Measurements from ENCODE around the gene ASCC2. TPM values are rescaled to one million over a fixed set of nuclear protein-coding genes. Genes with fewer than 3 reads are reported as not detected.
A peak's percentile ranks its signal among the peaks of the same experiment; 100 is the strongest.

ASCC2 gene, protein sequence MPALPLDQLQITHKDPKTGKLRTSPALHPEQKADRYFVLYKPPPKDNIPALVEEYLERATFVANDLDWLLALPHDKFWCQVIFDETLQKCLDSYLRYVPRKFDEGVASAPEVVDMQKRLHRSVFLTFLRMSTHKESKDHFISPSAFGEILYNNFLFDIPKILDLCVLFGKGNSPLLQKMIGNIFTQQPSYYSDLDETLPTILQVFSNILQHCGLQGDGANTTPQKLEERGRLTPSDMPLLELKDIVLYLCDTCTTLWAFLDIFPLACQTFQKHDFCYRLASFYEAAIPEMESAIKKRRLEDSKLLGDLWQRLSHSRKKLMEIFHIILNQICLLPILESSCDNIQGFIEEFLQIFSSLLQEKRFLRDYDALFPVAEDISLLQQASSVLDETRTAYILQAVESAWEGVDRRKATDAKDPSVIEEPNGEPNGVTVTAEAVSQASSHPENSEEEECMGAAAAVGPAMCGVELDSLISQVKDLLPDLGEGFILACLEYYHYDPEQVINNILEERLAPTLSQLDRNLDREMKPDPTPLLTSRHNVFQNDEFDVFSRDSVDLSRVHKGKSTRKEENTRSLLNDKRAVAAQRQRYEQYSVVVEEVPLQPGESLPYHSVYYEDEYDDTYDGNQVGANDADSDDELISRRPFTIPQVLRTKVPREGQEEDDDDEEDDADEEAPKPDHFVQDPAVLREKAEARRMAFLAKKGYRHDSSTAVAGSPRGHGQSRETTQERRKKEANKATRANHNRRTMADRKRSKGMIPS
- total RNA-seq (2012; rRNA removed) (38.6 and 40.0 TPM in 2 replicates), polyA plus RNA-seq (2012; rRNA removed) (62.2 and 69.3 TPM in 2 replicates), Bru-seq, nascent RNA (percentile 78 among the genes with signal in this experiment), BruChase-seq, experiment 1, labeled RNA remaining after a 6-hour chase (percentile 84 among the genes with signal in this experiment), BruChase-seq, experiment 2, labeled RNA remaining after a 2-hour chase (percentile 77 among the genes with signal in this experiment)
- 57.8 and 65.1 TPM in 2 replicates for polyA plus RNA-seq (2012; cell fraction: cytosol; rRNA removed)
- 111 and 120 TPM in 2 replicates for polyA plus RNA-seq (2012; cell fraction: nucleus; rRNA removed; ENCODE audit: low replicate concordance)
- long read RNA-seq, transcript ASCC2-202 (21 exons, 2,823 nt), result minor isoform, 12 of 158 reads
- long read RNA-seq, transcript ASCC2-201 (20 exons, 2,793 nt), result major isoform, 28 of 158 reads
- long read RNA-seq, partial matches to known transcripts, result 39 of 158 reads
- long read RNA-seq, other reads (novel, unspliced or antisense), result 77 of 158 reads

DNA sequence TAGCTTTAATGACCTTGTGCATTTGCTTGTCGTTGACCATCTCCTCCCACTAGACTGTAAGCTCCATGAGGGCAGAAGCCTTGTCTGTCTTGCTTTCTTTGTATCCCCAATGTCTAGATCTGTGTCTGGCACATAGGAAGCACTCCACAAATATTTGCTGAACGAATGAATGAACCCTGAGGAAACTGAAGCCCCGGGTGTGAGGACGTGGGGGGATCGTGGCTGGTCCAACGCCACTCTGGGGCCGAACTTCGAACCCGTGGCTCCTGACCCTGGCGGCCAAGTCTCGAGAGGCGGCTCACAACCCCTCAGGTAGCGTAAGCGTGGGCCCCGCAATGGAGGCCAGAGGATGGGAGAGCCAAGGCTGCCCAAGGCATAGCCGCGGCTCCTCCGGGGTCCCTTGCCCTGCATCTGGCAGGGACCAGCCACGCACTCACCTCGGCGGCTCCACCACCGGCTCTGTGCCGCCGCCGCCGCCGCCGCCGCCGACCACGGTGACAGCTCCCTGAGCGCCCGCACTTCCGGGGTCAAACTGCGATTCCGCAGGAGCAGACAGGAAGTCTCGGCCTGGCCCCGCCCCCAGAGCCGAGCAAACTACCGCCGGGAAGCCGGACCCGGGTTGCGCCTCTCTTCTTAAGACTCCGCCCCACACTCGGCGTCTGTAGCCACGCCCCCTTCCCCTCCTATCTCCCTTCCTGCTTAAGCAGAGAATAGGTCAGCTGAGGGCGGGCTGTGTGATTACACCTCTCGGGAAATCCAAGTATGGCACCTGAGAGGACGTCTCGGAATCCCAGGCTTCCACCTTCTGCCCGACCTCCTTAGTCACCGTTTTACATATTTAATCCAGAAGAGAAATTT, at the start of gene ASCC2:
ASCC2 (minus strand) TSS at position 534 of the 858 bp plus-strand sequence. CDS start 5,949 bp downstream, outside the sequence.
- Histone ChIP-seq H2AK5ac (ENCODE audit: low read depth, low read length) (peak within 1 kb of the TSS; percentile 76), H2AK9ac (replicated peaks; ENCODE audit: low read depth, low read length, poor library complexity) (peak within 1 kb of the TSS; percentile 86), H3K4ac (ENCODE audit: low read depth, low read length) (peak within 1 kb of the TSS; percentile 85), H3K56ac (ENCODE audit: extremely low read depth, insufficient read depth, low read length) (peak within 1 kb of the TSS; percentile 70), H2BK20ac (ENCODE audit: low read depth, low read length) (peak within 1 kb of the TSS; percentile 12; the same call in 1 of the 2 replicates), H3K9me1 (ENCODE audit: insufficient read depth, low read length) (peaks cover 6% of the 10 kb centered on the region), H3K23ac (ENCODE audit: low read depth, low read length) (peak within 1 kb of the TSS; percentile 95), H3K14ac (replicated peaks; ENCODE audit: low read depth, low read length) (peak within 1 kb of the TSS; percentile 93), H4K91ac (ENCODE audit: insufficient read depth, low read depth, low read length) (peak within 1 kb of the TSS; percentile 66), H2BK5ac (ENCODE audit: low read depth, low read length, poor library complexity, severe bottlenecking) (peak within 1 kb of the TSS; percentile 66), H2BK15ac (ENCODE audit: low read depth, low read length) (peak within 1 kb of the TSS; percentile 45; the same call in 2 of the 3 replicates), H3K27me3 (ENCODE audit: control insufficient read depth, insufficient read depth, low read length) (no peaks in the 10 kb centered on the region), H2BK120ac (ENCODE audit: low read depth, low read length) (peak within 1 kb of the TSS; percentile 71), H4K8ac (ENCODE audit: low read depth in 2 of 2, low read length in 2 of 2) (peak within 1 kb of the TSS; percentile 87 to 97), H3K4me2 (ENCODE audit: low read depth, low read length) (peak within 1 kb of the TSS; percentile 99), H3K79me1 (ENCODE audit: low read depth in 1 of 2, low read length in 2 of 2) (peaks cover 30 to 47% of the 10 kb centered on the region in 2 experiments), H3K36me3 (ENCODE audit: control insufficient read depth, insufficient read depth, low read length) (peaks cover 10% of the 10 kb centered on the region), H3K4me3 (ENCODE audit: insufficient read depth, low read depth, low read length) (peak within 1 kb of the TSS; percentile 81), H3K18ac (ENCODE audit: low read depth, low read length) (peak within 1 kb of the TSS; percentile 17), H4K20me1 (ENCODE audit: insufficient read depth, low read length) (no peaks in the 10 kb centered on the region; the same call in 1 of the 2 replicates), H3K9me3 (ENCODE audit: control insufficient read depth, insufficient read depth, low read length) (no peaks in the 10 kb centered on the region), H3K4me1 (ENCODE audit: control insufficient read depth, insufficient read depth, low read length) (0 out of 2 replicates have a peak, but pooled peaks cover 2% of the 10 kb centered on the region), H4K5ac (ENCODE audit: low read depth, low read length) (peak within 1 kb of the TSS; percentile 44), H3K9ac (ENCODE audit: low read depth, low read length) (peak within 1 kb of the TSS; percentile 84), H2AFZ (replicated peaks; ENCODE audit: low read length, poor library complexity) (peak within 1 kb of the TSS; percentile 96), H3K27ac (ENCODE audit: insufficient read depth, low read length) (peak within 1 kb of the TSS; percentile 60)
- ATAC-seq (ENCODE audit: low read depth), result peak; percentile 98
- intact Hi-C loops (cut with micrococcal nuclease), result loop anchor here (2.0 kb wide), 1 partner anchor 65 kb away; no protein-coding TSS in a partner anchor
- no TSS peak for BruUV-seq (replicated peaks)
- CTCF ChIA-PET, result no interaction called here
- POLR2A ChIA-PET (ENCODE audit: unreplicated experiment), result no interaction called here
- 2% methylated on average over 23 of the region's 54 CpGs; no CpG with 5 or more reads in 1 of the 2 experiments for WGBS, 2 experiments (ENCODE audit: extremely low coverage in 2 of 2, insufficient read length in 1 of 2)
- in situ Hi-C loops (cut with MboI; ENCODE audit: low sequenced_read_pairs), result no loop called here
- DNase-seq, result peak; percentile 92
- dilution Hi-C loops (cut with HindIII; ENCODE audit: low sequenced_read_pairs, unreplicated experiment), result no loop called here
- TF ChIP-seq NFE2L2 (IDR thresholded peaks at IDR 0.05; ENCODE audit: low read depth, low read length), result no peak
- TF ChIP-seq CEBPB (IDR thresholded peaks at IDR 0.05; ENCODE audit: low read depth, low read length), result no peak
- TF ChIP-seq, protein P1, sequence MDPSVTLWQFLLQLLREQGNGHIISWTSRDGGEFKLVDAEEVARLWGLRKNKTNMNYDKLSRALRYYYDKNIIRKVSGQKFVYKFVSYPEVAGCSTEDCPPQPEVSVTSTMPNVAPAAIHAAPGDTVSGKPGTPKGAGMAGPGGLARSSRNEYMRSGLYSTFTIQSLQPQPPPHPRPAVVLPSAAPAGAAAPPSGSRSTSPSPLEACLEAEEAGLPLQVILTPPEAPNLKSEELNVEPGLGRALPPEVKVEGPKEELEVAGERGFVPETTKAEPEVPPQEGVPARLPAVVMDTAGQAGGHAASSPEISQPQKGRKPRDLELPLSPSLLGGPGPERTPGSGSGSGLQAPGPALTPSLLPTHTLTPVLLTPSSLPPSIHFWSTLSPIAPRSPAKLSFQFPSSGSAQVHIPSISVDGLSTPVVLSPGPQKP (IDR thresholded peaks at IDR 0.05; ENCODE audit: borderline replicate concordance, low read depth, low read length), result no peak
- TF ChIP-seq, protein P2, sequence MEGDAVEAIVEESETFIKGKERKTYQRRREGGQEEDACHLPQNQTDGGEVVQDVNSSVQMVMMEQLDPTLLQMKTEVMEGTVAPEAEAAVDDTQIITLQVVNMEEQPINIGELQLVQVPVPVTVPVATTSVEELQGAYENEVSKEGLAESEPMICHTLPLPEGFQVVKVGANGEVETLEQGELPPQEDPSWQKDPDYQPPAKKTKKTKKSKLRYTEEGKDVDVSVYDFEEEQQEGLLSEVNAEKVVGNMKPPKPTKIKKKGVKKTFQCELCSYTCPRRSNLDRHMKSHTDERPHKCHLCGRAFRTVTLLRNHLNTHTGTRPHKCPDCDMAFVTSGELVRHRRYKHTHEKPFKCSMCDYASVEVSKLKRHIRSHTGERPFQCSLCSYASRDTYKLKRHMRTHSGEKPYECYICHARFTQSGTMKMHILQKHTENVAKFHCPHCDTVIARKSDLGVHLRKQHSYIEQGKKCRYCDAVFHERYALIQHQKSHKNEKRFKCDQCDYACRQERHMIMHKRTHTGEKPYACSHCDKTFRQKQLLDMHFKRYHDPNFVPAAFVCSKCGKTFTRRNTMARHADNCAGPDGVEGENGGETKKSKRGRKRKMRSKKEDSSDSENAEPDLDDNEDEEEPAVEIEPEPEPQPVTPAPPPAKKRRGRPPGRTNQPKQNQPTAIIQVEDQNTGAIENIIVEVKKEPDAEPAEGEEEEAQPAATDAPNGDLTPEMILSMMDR (conservative IDR thresholded peaks at IDR 0.05; ENCODE audit: low read depth, low read length), result no peak
- TF ChIP-seq MAZ (IDR thresholded peaks at IDR 0.05; ENCODE audit: borderline replicate concordance, low read depth, low read length), result peak; percentile 65; the same call in 1 of the 2 replicates
- 0 out of 2 replicates have a peak, but pooled peaks have one; percentile 34 for TF ChIP-seq MXI1 (IDR thresholded peaks at IDR 0.05; ENCODE audit: borderline replicate concordance, low read depth, low read length)
- TF ChIP-seq SMC3 (IDR thresholded peaks at IDR 0.05; ENCODE audit: low read depth, low read length), result no peak

All from IMR-90 (cell line).